NT2/D1 (cell line): ENCODE measurements around the gene NOTCH2.

Source experiments
- SUZ12 ChIP-seq: IDR thresholded peaks from 2 replicates; pipeline ENCODE4 v1.6.1; 2011; ENCODE audit not compliant: insufficient read length, insufficient read depth; ENCODE audit errors: extremely low read depth
- ZNF274 ChIP-seq: IDR thresholded peaks from 2 replicates; pipeline ENCODE4 v1.6.1; 2011; ENCODE audit warnings: mild to moderate bottlenecking, low read depth, low read length

DNA sequence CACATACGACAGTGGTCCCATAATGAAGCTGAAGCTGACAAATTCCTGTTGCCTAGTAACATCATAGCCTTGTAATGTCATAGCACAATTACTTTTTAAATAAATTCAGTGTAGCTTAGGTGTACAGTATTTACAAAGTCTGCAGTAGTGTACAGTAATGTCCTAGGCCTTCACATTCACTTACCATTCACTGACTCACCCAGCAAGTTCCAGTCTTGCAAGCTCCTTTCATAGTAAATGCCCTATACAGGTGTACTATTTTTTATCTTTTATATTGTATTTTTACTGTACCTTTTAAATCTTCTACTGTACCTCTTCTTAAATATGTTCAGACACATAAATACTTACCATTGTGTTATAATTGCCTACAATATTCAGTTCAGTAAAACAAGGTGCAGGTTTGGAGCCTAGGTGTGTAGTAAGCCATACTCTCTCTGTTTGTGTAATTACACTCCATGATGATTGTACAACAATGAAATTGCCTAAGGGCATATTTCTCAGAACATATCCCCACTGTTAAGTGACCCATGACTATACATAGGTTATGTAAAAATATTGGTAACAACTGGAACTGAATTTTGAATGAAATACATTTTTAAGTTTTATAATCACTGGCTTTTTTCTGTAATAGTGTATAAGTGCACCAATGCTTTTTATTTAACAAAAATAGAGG lies 139.7 kb downstream of the NOTCH2 start:
- TF ChIP-seq SUZ12 (no peak), ZNF274 (no peak)
